K562 (cell line): ENCODE data around the gene IL20. TPM values are rescaled to one million over a fixed set of nuclear protein-coding genes. Genes with fewer than 3 reads are reported as not detected.

ENCODE experiments used
- ATAC-seq: fragments of 200-7000 bp; cut with Tn5 transposase; 3 replicates; pipeline ENCODE4 v1.9.1; 2020; ENCODE audit warnings: moderate library complexity
- BruUV-seq: library from RNA; stranded (reverse); fragments of 400-500 nt; replicated peaks from 2 replicates; lab custom pipeline; 2021; lab: Mats Ljungman, UMichigan
- CTCF ChIA-PET: fragments of 300-600 bp; formaldehyde crosslinking; extraction: SDS; loops from one replicate; lab custom pipeline; 2021; ENCODE audit warnings: low intra/inter-chr PET ratio; lab: Yijun Ruan, JAX
- POLR2A ChIA-PET: fragments of 300-600, 350-650 bp; sonication (Branson Sonifier 250); formaldehyde crosslinking; extraction: SDS; loops from one replicate; lab custom pipeline; 2021; ENCODE audit warnings: antibody characterized with exemption, inconsistent platforms; lab: Yijun Ruan, JAX
- DNase-seq, 4 experiments: peaks; one replicate each; pipeline versions ENCODE4 v3.0.0 to v3.0.0-alpha.2; 2011 to 2018; ENCODE audit warnings: low spot score in 3 of 4, mixed read lengths in 3 of 4; ENCODE audit errors: extremely low read depth in 1 of 4
- FAIRE-seq: peaks from 2 replicates; lab custom pipeline; 2011; peaks lifted over from hg19 to GRCh38; lab: Jason Lieb, UNC
- H2AFZ ChIP-seq: 2 replicates; pipeline ENCODE4 v1.6.0; 2011; ENCODE audit warnings: low read depth, low read length, control low read depth, inconsistent platforms
- H3K27ac ChIP-seq: fragments of 200-600 bp; 3 replicates; pipeline ENCODE4 v1.8.0; 2011; ENCODE audit warnings: low read depth, mild to moderate bottlenecking, control low read depth, inconsistent platforms, low read length, moderate library complexity, mixed read lengths; ENCODE audit errors: extremely low read depth
- H3K27me3 ChIP-seq, 2 experiments: fragments of 300-600 bp in 1 of 2; 2 replicates in 1 of 2; 3 replicates in 1 of 2; pipeline versions ENCODE4 v1.6.0 to v1.8.0; 2011; ENCODE audit warnings: inconsistent platforms in 2 of 2, low read length in 2 of 2, mild to moderate bottlenecking in 1 of 2, mixed read lengths in 1 of 2, moderate library complexity in 1 of 2; ENCODE audit not compliant: control insufficient read depth in 2 of 2, insufficient read depth in 2 of 2
- H3K36me3 ChIP-seq: fragments of 300-600 bp; 3 replicates; pipeline ENCODE4 v1.8.0; 2011; ENCODE audit warnings: mild to moderate bottlenecking, low read length, inconsistent platforms; ENCODE audit not compliant: control insufficient read depth, insufficient read depth
- H3K4me1 ChIP-seq, 2 experiments: fragments of 200-600 bp in 1 of 2; replicated peaks in 1 of 2; 2 replicates in 1 of 2; 3 replicates in 1 of 2; pipeline versions ENCODE4 v1.5.1 to v1.8.0; 2011; ENCODE audit warnings: inconsistent platforms in 2 of 2, low read length in 2 of 2, mild to moderate bottlenecking in 1 of 2, mixed read lengths in 1 of 2, moderate library complexity in 1 of 2; ENCODE audit not compliant: control insufficient read depth in 2 of 2, insufficient read depth in 2 of 2
- H3K4me2 ChIP-seq: 2 replicates; pipeline ENCODE4 v1.6.1; 2011; ENCODE audit warnings: low read length, control low read depth, inconsistent platforms, mixed read lengths; ENCODE audit not compliant: insufficient read depth
- H3K4me3 ChIP-seq: fragments of 200-600 bp; sonication (generic), shearing (Covaris generic); 2 replicates; pipeline ENCODE4 v1.5.1; 2016; ENCODE audit warnings: control low read depth, inconsistent platforms
- H3K79me2 ChIP-seq: fragments of 200-600 bp; 3 replicates; pipeline ENCODE4 v1.8.0; 2011; ENCODE audit warnings: low read length, inconsistent platforms; ENCODE audit not compliant: control insufficient read depth, insufficient read depth
- H3K9ac ChIP-seq, 2 experiments: 2 replicates each; pipeline versions ENCODE4 v1.6.0 to v1.6.1; 2011; ENCODE audit warnings: low read depth in 2 of 2, low read length in 2 of 2, control low read depth in 1 of 2, inconsistent platforms in 1 of 2, mild to moderate bottlenecking in 1 of 2, mixed read lengths in 1 of 2; ENCODE audit not compliant: insufficient read depth in 1 of 2
- H3K9me1 ChIP-seq: one replicate; pipeline ENCODE4 v1.6.0; 2011; ENCODE audit warnings: inconsistent platforms, mild to moderate bottlenecking, low read length, moderate library complexity; ENCODE audit not compliant: control insufficient read depth, insufficient read depth
- H3K9me3 ChIP-seq: replicated peaks from 2 replicates; pipeline ENCODE4 v1.5.1; 2011; ENCODE audit warnings: low read depth, low read length, inconsistent platforms; ENCODE audit not compliant: control insufficient read depth, insufficient read depth
- H4K20me1 ChIP-seq: replicated peaks from 2 replicates; pipeline ENCODE4 v1.6.1; 2011; ENCODE audit warnings: low read length, inconsistent platforms, mixed read lengths; ENCODE audit not compliant: control insufficient read depth, insufficient read depth
- EGR1 ChIP-seq: fragments of 450-650 bp; conservative IDR thresholded peaks from 2 replicates; pipeline ENCODE4 v1.6.1; 2017; ENCODE audit warnings: mild to moderate bottlenecking
- ETV1 ChIP-seq: fragments of 450-650 bp; conservative IDR thresholded peaks from 2 replicates; pipeline ENCODE4 v1.6.1; 2016; ENCODE audit warnings: missing genetic modification characterization, control low read depth, low read depth, missing compliant biosample characterization
- JUND ChIP-seq, 2 experiments: IDR thresholded peaks; 2 replicates in 1 of 2; 3 replicates in 1 of 2; pipeline ENCODE4 v1.6.1; 2011; ENCODE audit warnings: borderline replicate concordance in 2 of 2, low read depth in 2 of 2, low read length in 2 of 2, improper control_type of control experiment in 1 of 2, missing biosample characterization in 1 of 2, missing genetic modification characterization in 1 of 2, missing genetic modification reagents in 1 of 2
- WHSC1 ChIP-seq: IDR thresholded peaks from one replicate; pipeline ENCODE4 v1.6.1; 2012; ENCODE audit warnings: low read length, control low read depth, inconsistent platforms
- ZC3H8 ChIP-seq: fragments of 450-650 bp; IDR thresholded peaks from 2 replicates; pipeline ENCODE4 v1.6.1; 2017
- ZNF740 ChIP-seq, 3 experiments: fragments of 200-800 bp in 1 of 3; sonication (Bioruptor generic) in 1 of 3; sonication (generic) in 1 of 3; formaldehyde crosslinking in 1 of 3; IDR thresholded peaks; 2 replicates each; pipeline versions ENCODE4 v1.6.1 to v1.8.0; 2016 to 2022; ENCODE audit warnings: mild to moderate bottlenecking in 2 of 3, missing compliant biosample characterization in 2 of 3, missing genetic modification characterization in 2 of 3, missing genetic modification reagents in 1 of 3
- WGBS: fragments of 100-300 bp; shearing (Covaris generic); methylation state at CpG from one replicate; pipeline ENCODE4 v1.1.6; 2016; ENCODE audit warnings: low coverage, mixed read lengths; ENCODE audit not compliant: insufficient coverage; ENCODE audit errors: missing lambda C conversion rate; 5-methylcytosine and 5-hydroxymethylcytosine counted together
- in situ Hi-C: fragments of 300-500 bp; cut with MboI; formaldehyde crosslinking; loops from 4 replicates; pipeline ENCODE4 v1.15.0; 2018; ENCODE audit warnings: inconsistent platforms, mixed read lengths
- intact Hi-C: fragments of 100-400 bp; cut with micrococcal nuclease; formaldehyde crosslinking; loops from 2 replicates; pipeline ENCODE4 v1.14.2; 2022
- polyA plus RNA-seq, 8 experiments: library from polyadenylated mRNA; depleted of rRNA in 4 of 8; stranded (reverse) in 5 of 8; unstranded in 3 of 8; fragments of >200 nt; fragmentation: Nextera tagmentation in 2 of 8; fragmentation: Illumina TruSeq in 1 of 8; extraction: Ambion mirVana in 2 of 8; extraction: Trizol in 1 of 8; gene quantifications; 2 replicates each; pipeline versions ENCODE4 v1.2.1 to v1.2.3, GENCODE V29; 2011 to 2014; ENCODE audit warnings: inconsistent platforms in 1 of 8, missing spikeins in 1 of 8
- total RNA-seq, 7 experiments: library from RNA; depleted of rRNA in 6 of 7; stranded (reverse); fragments of >200 nt in 6 of 7; fragmentation: Illumina TruSeq in 2 of 7; extraction: Trizol in 2 of 7; gene quantifications; 2 replicates each; pipeline versions ENCODE4 v1.2.1 to v1.2.3, GENCODE V29; 2011 to 2021; ENCODE audit warnings: low replicate concordance in 1 of 7

Gene IL20
- total and polyA plus RNA-seq, 9 of the 15 experiments (the other 6 are each of a cell fraction or from before 2014, with no cell fraction given): not detected

GRCh38 chr1:206850401-206850800 lies 15.0 kb upstream of the IL20 start:
- H3K9me1 ChIP-seq: no peaks in the 10 kb centered on the region
- no peak for DNase-seq
- H3K4me2 ChIP-seq: no peak overlapping the region
- H2AFZ ChIP-seq: no peak overlapping the region
- ChIA-PET POLR2A (interaction anchor here (0.7 kb wide), 1 partner anchor 19 kb away, joined by 3 read pairs; no protein-coding TSS in a partner anchor), CTCF (no interaction called here)
- no peaks in the 10 kb centered on the region for H3K36me3 ChIP-seq
- no peaks in the 10 kb centered on the region for H4K20me1 ChIP-seq
- peaks cover 21 to 22% of the 10 kb centered on the region in 2 experiments; a peak in 4 of 5 replicates for H3K4me1 ChIP-seq
- BruUV-seq: no TSS peak
- H3K9ac ChIP-seq: no peak overlapping the region
- H3K27ac ChIP-seq: no peak overlapping the region
- TF ChIP-seq JUND (IDR thresholded peaks at IDR 0.05; ENCODE audit: borderline replicate concordance, low read depth, low read length) (no peak), JUND (tag; IDR thresholded peaks at IDR 0.05; ENCODE audit: borderline replicate concordance, low read depth, low read length) (no peak), ZC3H8 (no peak), EGR1 (no peak), ZNF740 (CRISPR knock-in tag; IDR thresholded peaks at IDR 0.05) (no peak), ZNF740 (tag; IDR thresholded peaks at IDR 0.05) (no peak), ETV1 (tag) (no peak), WHSC1 (no peak)
- H3K27me3 ChIP-seq: peaks cover 0 to 2% of the 10 kb centered on the region in 2 experiments; a peak in 2 of 5 replicates
- no peak overlapping the region for H3K4me3 ChIP-seq
- FAIRE-seq: no peak
- no peaks in the 10 kb centered on the region for H3K79me2 ChIP-seq
- ATAC-seq: no peak
- no peaks in the 10 kb centered on the region for H3K9me3 ChIP-seq
- in situ Hi-C loops: no loop called here
- intact Hi-C loops: no loop called here
- WGBS: 20% methylated on average over 2 of the region's 2 CpGs
